K562 (cell line): ENCODE data around the gene COLEC12. TPM values are rescaled to one million over a fixed set of nuclear protein-coding genes. Genes with fewer than 3 reads are reported as not detected.
A peak's percentile ranks its signal among the peaks of the same experiment; 100 is the strongest.

ENCODE experiments used
- BCL6 ChIP-seq: fragments of 250-450 bp; sonication (Bioruptor Pico); IDR thresholded peaks from 2 replicates; pipeline ENCODE4 v1.4.0; 2020
- BHLHE40 ChIP-seq: IDR thresholded peaks from 2 replicates; pipeline ENCODE4 v1.6.1; 2011; ENCODE audit warnings: low read length, improper control_type of control experiment
- CCNT2 ChIP-seq: IDR thresholded peaks from 2 replicates; pipeline ENCODE4 v1.6.1; 2011; ENCODE audit warnings: borderline replicate concordance, low read depth, mild to moderate bottlenecking, moderate library complexity, mixed read lengths, low read length; ENCODE audit not compliant: insufficient read length; ENCODE audit errors: extremely low read depth
- GATAD2B ChIP-seq: fragments of 450-650 bp; IDR thresholded peaks from 2 replicates; pipeline ENCODE4 v1.6.1; 2017; ENCODE audit warnings: mild to moderate bottlenecking, borderline replicate concordance
- HMG20A ChIP-seq: fragments of 450-650 bp; formaldehyde crosslinking; conservative IDR thresholded peaks from 2 replicates; pipeline ENCODE4 v1.4.0; 2020; ENCODE audit warnings: mild to moderate bottlenecking, mixed read lengths
- ID3 ChIP-seq, 2 experiments: fragments of 250-450 bp in 1 of 2; fragments of 450-650 bp in 1 of 2; sonication (Bioruptor Pico) in 1 of 2; IDR thresholded peaks; 2 replicates each; pipeline versions ENCODE4 v1.6.1 to v1.8.0; 2016 to 2021; ENCODE audit warnings: mild to moderate bottlenecking in 2 of 2, moderate library complexity in 2 of 2, missing compliant biosample characterization in 1 of 2, missing genetic modification characterization in 1 of 2
- L3MBTL2 ChIP-seq: fragments of 450-650 bp; IDR thresholded peaks from 2 replicates; pipeline ENCODE4 v1.6.1; 2016; ENCODE audit warnings: mild to moderate bottlenecking, moderate library complexity
- MYC ChIP-seq, 2 experiments: fragments of 250-450 bp in 1 of 2; sonication (Bioruptor Pico) in 1 of 2; IDR thresholded peaks; 2 replicates each; pipeline versions ENCODE4 v1.5.1 to v1.6.1; 2012 to 2021; ENCODE audit warnings: low read depth in 2 of 2, borderline replicate concordance in 1 of 2, improper control_type of control experiment in 1 of 2, low read length in 1 of 2, mild to moderate bottlenecking in 1 of 2, moderate library complexity in 1 of 2
- RBM17 ChIP-seq: fragments of 200-400 bp; formaldehyde crosslinking; IDR thresholded peaks from 2 replicates; pipeline ENCODE4 v1.6.1; 2017; ENCODE audit warnings: low read depth, mild to moderate bottlenecking, low read length, borderline replicate concordance
- RFX5 ChIP-seq: IDR thresholded peaks from 2 replicates; pipeline ENCODE4 v1.6.1; 2011; ENCODE audit warnings: low read depth, mild to moderate bottlenecking, improper control_type of control experiment, low read length
- THAP12 ChIP-seq: fragments of 250-450 bp; sonication (Bioruptor Pico); IDR thresholded peaks from 2 replicates; pipeline ENCODE4 v1.9.0; 2021; ENCODE audit warnings: mild to moderate bottlenecking, inconsistent platforms
- U2AF2 ChIP-seq: fragments of 200-400 bp; formaldehyde crosslinking; optimal IDR thresholded peaks from 2 replicates; pipeline ENCODE3; 2017; ENCODE audit warnings: low read depth, mild to moderate bottlenecking, low read length
- USF1 ChIP-seq: sonication (generic); formaldehyde crosslinking; IDR thresholded peaks from 2 replicates; pipeline ENCODE4 v1.9.0; 2022; ENCODE audit warnings: mild to moderate bottlenecking, missing genetic modification reagents
- ZNF184 ChIP-seq: sonication (generic); formaldehyde crosslinking; IDR thresholded peaks from 2 replicates; pipeline ENCODE4 v1.5.0; 2020; ENCODE audit warnings: missing genetic modification reagents
- ZNF197 ChIP-seq: fragments of 200-800 bp; sonication (Bioruptor generic); IDR thresholded peaks from 2 replicates; pipeline ENCODE4 v1.6.1; 2016; ENCODE audit warnings: low read depth, missing genetic modification characterization, missing compliant biosample characterization
- ZNF23 ChIP-seq: fragments of 250-450 bp; sonication (Bioruptor Pico); IDR thresholded peaks from 2 replicates; pipeline ENCODE4 v1.4.0; 2020; ENCODE audit warnings: mild to moderate bottlenecking
- polyA plus RNA-seq, 8 experiments: library from polyadenylated mRNA; depleted of rRNA in 4 of 8; stranded (reverse) in 5 of 8; unstranded in 3 of 8; fragments of >200 nt; fragmentation: Nextera tagmentation in 2 of 8; fragmentation: Illumina TruSeq in 1 of 8; extraction: Ambion mirVana in 2 of 8; extraction: Trizol in 1 of 8; gene quantifications; 2 replicates each; pipeline versions ENCODE4 v1.2.1 to v1.2.3, GENCODE V29; 2011 to 2014; ENCODE audit warnings: inconsistent platforms in 1 of 8, missing spikeins in 1 of 8
- total RNA-seq, 7 experiments: library from RNA; depleted of rRNA in 6 of 7; stranded (reverse); fragments of >200 nt in 6 of 7; fragmentation: Illumina TruSeq in 2 of 7; extraction: Trizol in 2 of 7; gene quantifications; 2 replicates each; pipeline versions ENCODE4 v1.2.1 to v1.2.3, GENCODE V29; 2011 to 2021; ENCODE audit warnings: low replicate concordance in 1 of 7

The COLEC12 gene
- total and polyA plus RNA-seq, 9 of the 15 experiments (the other 6 are each of a cell fraction or from before 2014, with no cell fraction given), result 0.04 TPM; not detected in 8

GRCh38 chr18:302097-302496, 198.4 kb downstream of the COLEC12 start (continued):
- TF ChIP-seq BHLHE40, result 0 out of 2 replicates have a peak, but pooled peaks have one; percentile 9
- no peak for TF ChIP-seq ZNF184 (CRISPR knock-in tag)
- TF ChIP-seq U2AF2, result no peak
- TF ChIP-seq ID3 (CRISPR knock-in tag; IDR thresholded peaks at IDR 0.05), result no peak
- no peak for TF ChIP-seq ID3 (tag; IDR thresholded peaks at IDR 0.05)
- no peak for TF ChIP-seq ZNF23 (CRISPR knock-in tag)
- peak; percentile 34; the same call in 1 of the 2 replicates for TF ChIP-seq L3MBTL2
- no peak for TF ChIP-seq HMG20A (CRISPR knock-in tag)
- TF ChIP-seq USF1 (CRISPR knock-in tag), result peak; percentile 60
- no peak for TF ChIP-seq CCNT2
- no peak for TF ChIP-seq RBM17
- no peak for TF ChIP-seq ZNF197 (CRISPR knock-in tag)
- TF ChIP-seq MYC (IDR thresholded peaks at IDR 0.05; ENCODE audit: low read depth, low read length), result no peak
- no peak for TF ChIP-seq MYC (CRISPR knock-in tag; IDR thresholded peaks at IDR 0.05; ENCODE audit: borderline replicate concordance, low read depth)
- no peak for TF ChIP-seq THAP12 (CRISPR knock-in tag)
- TF ChIP-seq BCL6 (CRISPR knock-in tag), result no peak
- TF ChIP-seq GATAD2B, result no peak
- TF ChIP-seq RFX5, result no peak
